Trophoblast cell (in vitro differentiated cells and primary cell): ENCODE measurements around the gene RSU1.

Experiments
- DNase-seq, 2 donors: peaks; one replicate each; pipeline ENCODE4 v3.0.0-alpha.2; 2016
- H2AFZ ChIP-seq: 2 replicates; pipeline ENCODE4 v1.6.1; 2013; ENCODE audit warnings: low read length, moderate library complexity, mild to moderate bottlenecking; ENCODE audit not compliant: insufficient read depth, poor library complexity
- H2AK5ac ChIP-seq: 2 replicates; pipeline ENCODE4 v1.6.1; 2013; ENCODE audit warnings: mild to moderate bottlenecking, low read length
- H2BK120ac ChIP-seq: 2 replicates; pipeline ENCODE4 v1.6.1; 2013; ENCODE audit warnings: low read length, mild to moderate bottlenecking, moderate library complexity; ENCODE audit not compliant: insufficient read depth, poor library complexity
- H2BK12ac ChIP-seq: 2 replicates; pipeline ENCODE4 v1.6.1; 2013; ENCODE audit warnings: mild to moderate bottlenecking, low read length, moderate library complexity
- H2BK5ac ChIP-seq: 2 replicates; pipeline ENCODE4 v1.6.1; 2013; ENCODE audit warnings: low read length, low read depth, moderate library complexity, mild to moderate bottlenecking; ENCODE audit not compliant: poor library complexity
- H3K14ac ChIP-seq: 2 replicates; pipeline ENCODE4 v1.6.1; 2013; ENCODE audit warnings: mild to moderate bottlenecking, low read length
- H3K18ac ChIP-seq: 2 replicates; pipeline ENCODE4 v1.6.1; 2013; ENCODE audit warnings: mild to moderate bottlenecking, low read length
- H3K23ac ChIP-seq: 2 replicates; pipeline ENCODE4 v1.6.1; 2013; ENCODE audit warnings: low read length
- H3K27ac ChIP-seq: 2 replicates; pipeline ENCODE4 v1.5.1; 2013; ENCODE audit warnings: low read depth, mild to moderate bottlenecking, inconsistent platforms, low read length, moderate library complexity
- H3K27me3 ChIP-seq: 2 replicates; pipeline ENCODE4 v1.6.1; 2013; ENCODE audit warnings: inconsistent platforms, mild to moderate bottlenecking, low read length, moderate library complexity; ENCODE audit not compliant: insufficient read depth
- H3K36me3 ChIP-seq, 2 experiments: 1 replicate in 1 of 2; 2 replicates in 1 of 2; pipeline ENCODE4 v1.6.1; 2013; ENCODE audit warnings: low read length in 2 of 2, mild to moderate bottlenecking in 2 of 2, moderate library complexity in 1 of 2; ENCODE audit not compliant: insufficient read depth in 2 of 2, control insufficient read depth in 1 of 2
- H3K4ac ChIP-seq: 2 replicates; pipeline ENCODE4 v1.6.1; 2013; ENCODE audit warnings: low read depth, mild to moderate bottlenecking, low read length, moderate library complexity
- H3K4me1 ChIP-seq, 2 experiments: 1 replicate in 1 of 2; 2 replicates in 1 of 2; pipeline ENCODE4 v1.6.1; 2013; ENCODE audit warnings: low read length in 2 of 2, mild to moderate bottlenecking in 2 of 2, moderate library complexity in 1 of 2; ENCODE audit not compliant: insufficient read depth in 2 of 2, control insufficient read depth in 1 of 2
- H3K4me2 ChIP-seq: 2 replicates; pipeline ENCODE4 v1.6.1; 2013; ENCODE audit warnings: inconsistent platforms, mild to moderate bottlenecking, low read length, moderate library complexity
- H3K4me3 ChIP-seq: 2 replicates; pipeline ENCODE4 v1.5.1; 2013; ENCODE audit warnings: mild to moderate bottlenecking, low read depth, low read length, inconsistent platforms
- H3K79me1 ChIP-seq: one replicate; pipeline ENCODE4 v1.6.1; 2013; ENCODE audit warnings: low read length
- H3K79me2 ChIP-seq: 2 replicates; pipeline ENCODE4 v1.6.1; 2013; ENCODE audit warnings: low read length, mild to moderate bottlenecking; ENCODE audit not compliant: control insufficient read depth, insufficient read depth, poor library complexity
- H3K9ac ChIP-seq: 2 replicates; pipeline ENCODE4 v1.6.1; 2013; ENCODE audit warnings: mild to moderate bottlenecking, low read length
- H3K9me3 ChIP-seq: 2 replicates; pipeline ENCODE4 v1.6.1; 2013; ENCODE audit warnings: low read depth, mild to moderate bottlenecking, control low read depth, inconsistent platforms, low read length; ENCODE audit not compliant: insufficient read depth
- H4K12ac ChIP-seq: 2 replicates; pipeline ENCODE4 v1.6.1; 2013; ENCODE audit warnings: low read depth, mild to moderate bottlenecking, low read length, moderate library complexity
- H4K8ac ChIP-seq: 2 replicates; pipeline ENCODE4 v1.6.1; 2013; ENCODE audit warnings: low read depth, mild to moderate bottlenecking, low read length, moderate library complexity
- H4K91ac ChIP-seq: one replicate; pipeline ENCODE4 v1.6.1; 2013; ENCODE audit warnings: low read depth, mild to moderate bottlenecking, low read length, moderate library complexity
- WGBS: extraction: QIAGEN DNeasy Blood & Tissue Kit; methylation state at CpG from one replicate; pipeline ENCODE4 v1.1.7; 2013; ENCODE audit warnings: missing lambda C conversion rate; ENCODE audit not compliant: insufficient read length, insufficient coverage; ENCODE audit errors: extremely low coverage; 5-methylcytosine and 5-hydroxymethylcytosine counted together

Gene RSU1

GRCh38 chr10:16713290-16713689, 103.9 kb downstream of the RSU1 start:
- Histone ChIP-seq H3K27ac (no peak overlapping the region), H3K18ac (no peak overlapping the region), H3K79me2 (no peaks in the 10 kb centered on the region), H3K23ac (no peak overlapping the region), H3K36me3 (peaks cover 0 to 9% of the 10 kb centered on the region in 2 experiments), H4K8ac (no peak overlapping the region), H2BK5ac (no peak overlapping the region), H2BK12ac (no peak overlapping the region), H2BK120ac (no peak overlapping the region), H3K9ac (no peak overlapping the region), H3K14ac (no peak overlapping the region), H3K9me3 (peaks cover 10% of the 10 kb centered on the region), H4K91ac (no peak overlapping the region), H3K4me3 (no peak overlapping the region), H3K4ac (no peak overlapping the region), H2AFZ (no peak overlapping the region), H3K4me1 (no peaks in the 10 kb centered on the region), H2AK5ac (no peak overlapping the region), H4K12ac (no peak overlapping the region), H3K27me3 (no peaks in the 10 kb centered on the region), H3K79me1 (no peaks in the 10 kb centered on the region), H3K4me2 (no peak overlapping the region)
- DNase-seq, result no peak
- no CpG with 5 or more reads among the region's 3 CpGs for WGBS

GRCh38 chr10:16712883-16713282, 104.3 kb downstream of the RSU1 start:
- H3K27ac ChIP-seq, result no peak overlapping the region
- H2BK120ac ChIP-seq, result no peak overlapping the region
- no peaks in the 10 kb centered on the region for H3K79me1 ChIP-seq
- no peak overlapping the region for H4K8ac ChIP-seq
- no peak overlapping the region for H3K23ac ChIP-seq
- H3K27me3 ChIP-seq, result no peaks in the 10 kb centered on the region
- no peak overlapping the region for H4K91ac ChIP-seq
- no peak overlapping the region for H4K12ac ChIP-seq
- no peak overlapping the region for H3K4me2 ChIP-seq
- no peak overlapping the region for H3K14ac ChIP-seq
- no peak overlapping the region for H2AK5ac ChIP-seq
- H2BK12ac ChIP-seq, result no peak overlapping the region
- no peak overlapping the region for H3K4me3 ChIP-seq
- no peak overlapping the region for H2BK5ac ChIP-seq
- H3K79me2 ChIP-seq, result no peaks in the 10 kb centered on the region
- H3K4me1 ChIP-seq, result no peaks in the 10 kb centered on the region
- no peak overlapping the region for H3K4ac ChIP-seq
- DNase-seq, result no peak
- H3K18ac ChIP-seq, result no peak overlapping the region
- H3K36me3 ChIP-seq, result peaks cover 0 to 9% of the 10 kb centered on the region in 2 experiments
- H3K9me3 ChIP-seq, result peaks cover 10% of the 10 kb centered on the region
- no CpG with 5 or more reads among the region's 1 CpG for WGBS
- no peak overlapping the region for H2AFZ ChIP-seq
- no peak overlapping the region for H3K9ac ChIP-seq

- H3K9me3 ChIP-seq, result no peaks in the 10 kb centered on the region
- no peaks in the 10 kb centered on the region for H3K4me1 ChIP-seq
- no peak overlapping the region for H2AK5ac ChIP-seq
- H4K91ac ChIP-seq, result no peak overlapping the region
- H3K18ac ChIP-seq, result no peak overlapping the region
- H3K23ac ChIP-seq, result no peak overlapping the region
- no peak overlapping the region for H3K4ac ChIP-seq
- no peak overlapping the region for H2BK12ac ChIP-seq
- DNase-seq, result no peak
- no peak overlapping the region for H4K12ac ChIP-seq
- H4K8ac ChIP-seq, result no peak overlapping the region
- H3K27ac ChIP-seq, result no peak overlapping the region
- H3K36me3 ChIP-seq, result no peaks in the 10 kb centered on the region
- no peak overlapping the region for H3K14ac ChIP-seq
- no peak overlapping the region for H3K4me2 ChIP-seq
- no peak overlapping the region for H3K9ac ChIP-seq
- no peak overlapping the region for H2BK120ac ChIP-seq
- H3K4me3 ChIP-seq, result no peak overlapping the region
- no CpG with 5 or more reads among the region's 5 CpGs for WGBS
- no peaks in the 10 kb centered on the region for H3K79me2 ChIP-seq
- H3K79me1 ChIP-seq, result no peaks in the 10 kb centered on the region
- H3K27me3 ChIP-seq, result no peaks in the 10 kb centered on the region
- H2AFZ ChIP-seq, result no peak overlapping the region
- no peak overlapping the region for H2BK5ac ChIP-seq
Measured at GRCh38 chr10:16700331-16700730, 116.9 kb downstream of the RSU1 start.

GRCh38 chr10:16699435-16700057, 117.7 kb downstream of the RSU1 start:
- Histone ChIP-seq H2AK5ac (no peak overlapping the region), H4K8ac (no peak overlapping the region), H3K23ac (no peak overlapping the region), H2BK12ac (no peak overlapping the region), H4K12ac (no peak overlapping the region), H3K14ac (no peak overlapping the region), H3K4me1 (no peaks in the 10 kb centered on the region), H3K27me3 (no peaks in the 10 kb centered on the region), H3K27ac (no peak overlapping the region), H3K18ac (no peak overlapping the region), H2BK5ac (no peak overlapping the region), H3K79me1 (no peaks in the 10 kb centered on the region), H3K9ac (no peak overlapping the region), H3K79me2 (no peaks in the 10 kb centered on the region), H3K4me2 (no peak overlapping the region), H2BK120ac (no peak overlapping the region), H3K9me3 (no peaks in the 10 kb centered on the region), H4K91ac (no peak overlapping the region), H3K4ac (no peak overlapping the region), H2AFZ (no peak overlapping the region), H3K4me3 (no peak overlapping the region), H3K36me3 (no peaks in the 10 kb centered on the region)
- no CpG with 5 or more reads among the region's 17 CpGs for WGBS
- no peak for DNase-seq
